IMR-90 (cell line): ENCODE data around the gene MRC1. TPM values are rescaled to one million over a fixed set of nuclear protein-coding genes. Genes with fewer than 3 reads are reported as not detected.

Source experiments
- ATAC-seq: fragments of 200-7000 bp; cut with Tn5 transposase; 2 replicates; pipeline ENCODE4 v1.9.1; 2020; ENCODE audit warnings: low read depth, mild to moderate bottlenecking, moderate library complexity
- BruUV-seq: library from RNA; stranded (reverse); fragments of 400-500 nt; replicated peaks from 2 replicates; lab custom pipeline; 2021; lab: Mats Ljungman, UMichigan
- CTCF ChIA-PET: fragments of 300-600 bp; formaldehyde crosslinking; extraction: SDS; loops from one replicate; lab custom pipeline; 2021; ENCODE audit warnings: antibody characterized with exemption; lab: Yijun Ruan, JAX
- POLR2A ChIA-PET: fragments of 300-600 bp; sonication (Branson Sonifier 250); formaldehyde crosslinking; loops from one replicate; lab custom pipeline; 2022; ENCODE audit warnings: antibody characterized with exemption; ENCODE audit not compliant: unreplicated experiment; lab: Charles Lee
- DNase-seq: peaks from one replicate; pipeline ENCODE4 v3.0.0; 2013
- H2AFZ ChIP-seq: replicated peaks from 2 replicates; pipeline ENCODE3; 2013; ENCODE audit warnings: low read length, mild to moderate bottlenecking; ENCODE audit not compliant: poor library complexity
- H2AK5ac ChIP-seq: 2 replicates; pipeline ENCODE4 v1.6.1; 2013; ENCODE audit warnings: low read depth, low read length, inconsistent platforms
- H2AK9ac ChIP-seq: replicated peaks from 2 replicates; pipeline ENCODE3; 2013; ENCODE audit warnings: mild to moderate bottlenecking, low read depth, low read length, moderate library complexity; ENCODE audit not compliant: poor library complexity
- H2BK120ac ChIP-seq: 2 replicates; pipeline ENCODE4 v1.6.1; 2013; ENCODE audit warnings: low read depth, low read length, inconsistent platforms
- H2BK15ac ChIP-seq: 3 replicates; pipeline ENCODE4 v1.6.1; 2013; ENCODE audit warnings: low read depth, low read length, inconsistent platforms
- H2BK20ac ChIP-seq: 2 replicates; pipeline ENCODE4 v1.6.1; 2013; ENCODE audit warnings: low read depth, mild to moderate bottlenecking, inconsistent platforms, low read length, moderate library complexity
- H2BK5ac ChIP-seq: 2 replicates; pipeline ENCODE4 v1.6.1; 2013; ENCODE audit warnings: mild to moderate bottlenecking, low read depth, low read length, inconsistent platforms; ENCODE audit not compliant: poor library complexity, severe bottlenecking
- H3K14ac ChIP-seq: replicated peaks from 2 replicates; pipeline ENCODE4 v1.6.1; 2013; ENCODE audit warnings: low read depth, low read length, inconsistent platforms
- H3K18ac ChIP-seq: 2 replicates; pipeline ENCODE4 v1.6.1; 2013; ENCODE audit warnings: low read depth, low read length, control low read depth
- H3K23ac ChIP-seq: 2 replicates; pipeline ENCODE4 v1.6.1; 2013; ENCODE audit warnings: low read depth, low read length, inconsistent platforms
- H3K27ac ChIP-seq: 2 replicates; pipeline ENCODE4 v1.5.1; 2013; ENCODE audit warnings: mild to moderate bottlenecking, control low read depth, low read length; ENCODE audit not compliant: insufficient read depth
- H3K27me3 ChIP-seq: 2 replicates; pipeline ENCODE4 v1.6.1; 2013; ENCODE audit warnings: low read length; ENCODE audit not compliant: control insufficient read depth, insufficient read depth
- H3K36me3 ChIP-seq: 2 replicates; pipeline ENCODE4 v1.6.1; 2013; ENCODE audit warnings: low read length, mixed read lengths; ENCODE audit not compliant: control insufficient read depth, insufficient read depth
- H3K4ac ChIP-seq: 2 replicates; pipeline ENCODE4 v1.6.1; 2013; ENCODE audit warnings: low read depth, low read length, inconsistent platforms
- H3K4me1 ChIP-seq: 2 replicates; pipeline ENCODE4 v1.6.1; 2013; ENCODE audit warnings: low read length, mixed read lengths; ENCODE audit not compliant: control insufficient read depth, insufficient read depth
- H3K4me2 ChIP-seq: 2 replicates; pipeline ENCODE4 v1.6.1; 2013; ENCODE audit warnings: low read depth, mild to moderate bottlenecking, control low read depth, low read length, moderate library complexity
- H3K4me3 ChIP-seq: 2 replicates; pipeline ENCODE4 v1.5.1; 2013; ENCODE audit warnings: low read depth, mild to moderate bottlenecking, control low read depth, low read length, moderate library complexity; ENCODE audit not compliant: insufficient read depth
- H3K56ac ChIP-seq: 2 replicates; pipeline ENCODE4 v1.6.1; 2013; ENCODE audit warnings: low read length, inconsistent platforms; ENCODE audit not compliant: insufficient read depth; ENCODE audit errors: extremely low read depth
- H3K79me1 ChIP-seq, 2 experiments: 2 replicates each; pipeline ENCODE4 v1.6.1; 2013; ENCODE audit warnings: low read length in 2 of 2, inconsistent platforms in 1 of 2, low read depth in 1 of 2
- H3K9ac ChIP-seq: 2 replicates; pipeline ENCODE4 v1.6.1; 2013; ENCODE audit warnings: low read depth, low read length, control low read depth
- H3K9me1 ChIP-seq: 2 replicates; pipeline ENCODE4 v1.6.1; 2013; ENCODE audit warnings: low read length, inconsistent platforms; ENCODE audit not compliant: insufficient read depth
- H3K9me3 ChIP-seq: 2 replicates; pipeline ENCODE4 v1.6.1; 2013; ENCODE audit warnings: low read length; ENCODE audit not compliant: control insufficient read depth, insufficient read depth
- H4K20me1 ChIP-seq: 2 replicates; pipeline ENCODE4 v1.6.1; 2013; ENCODE audit warnings: low read length, inconsistent platforms; ENCODE audit not compliant: insufficient read depth
- H4K5ac ChIP-seq: 2 replicates; pipeline ENCODE4 v1.6.1; 2013; ENCODE audit warnings: mild to moderate bottlenecking, low read depth, low read length, control low read depth
- H4K8ac ChIP-seq, 2 experiments: 2 replicates each; pipeline ENCODE4 v1.6.1; 2013; ENCODE audit warnings: low read depth in 2 of 2, low read length in 2 of 2, control low read depth in 1 of 2, inconsistent platforms in 1 of 2
- H4K91ac ChIP-seq: 2 replicates; pipeline ENCODE4 v1.6.1; 2013; ENCODE audit warnings: low read depth, low read length, inconsistent platforms; ENCODE audit not compliant: insufficient read depth
- CHD1 ChIP-seq: IDR thresholded peaks from 2 replicates; pipeline ENCODE4 v1.6.1; 2012; ENCODE audit warnings: low read depth, low read length, improper control_type of control experiment
- FOS ChIP-seq: fragments of 150-350 bp; IDR thresholded peaks from 2 replicates; pipeline ENCODE4 v1.6.1; 2016; ENCODE audit warnings: low read depth, low read length
- MAZ ChIP-seq: IDR thresholded peaks from 2 replicates; pipeline ENCODE4 v1.6.1; 2012; ENCODE audit warnings: low read depth, mild to moderate bottlenecking, low read length, improper control_type of control experiment, moderate library complexity, borderline replicate concordance
- MXI1 ChIP-seq: IDR thresholded peaks from 2 replicates; pipeline ENCODE4 v1.6.1; 2012; ENCODE audit warnings: low read depth, mild to moderate bottlenecking, low read length, moderate library complexity, borderline replicate concordance
- RCOR1 ChIP-seq: IDR thresholded peaks from 2 replicates; pipeline ENCODE4 v1.6.1; 2012; ENCODE audit warnings: mild to moderate bottlenecking, low read length, improper control_type of control experiment; ENCODE audit not compliant: insufficient replicate concordance
- USF2 ChIP-seq: fragments of 150-350 bp; IDR thresholded peaks from 2 replicates; pipeline ENCODE4 v1.6.1; 2017; ENCODE audit warnings: mild to moderate bottlenecking, antibody characterized with exemption, low read length, low read depth
- WGBS, 2 experiments: methylation state at CpG; one replicate each; pipeline versions ENCODE4 v1.1.5 to v1.1.7; 2013; ENCODE audit warnings: missing lambda C conversion rate in 2 of 2; ENCODE audit not compliant: insufficient read length in 1 of 2; ENCODE audit errors: extremely low coverage in 2 of 2; 5-methylcytosine and 5-hydroxymethylcytosine counted together
- dilution Hi-C: fragments of 300-500 bp; cut with HindIII; formaldehyde crosslinking; loops from one replicate; pipeline ENCODE4 v1.14.3; 2018; ENCODE audit warnings: low sequenced_read_pairs; ENCODE audit not compliant: unreplicated experiment
- in situ Hi-C: fragments of 300-500 bp; cut with MboI; formaldehyde crosslinking; loops from 3 replicates; pipeline ENCODE4 v1.14.3; 2019; ENCODE audit warnings: low sequenced_read_pairs, inconsistent platforms, mixed read lengths
- intact Hi-C: fragments of 100-400 bp; cut with micrococcal nuclease; formaldehyde crosslinking; loops from 2 replicates; pipeline ENCODE4 v1.10.0; 2022
- polyA plus RNA-seq, 3 experiments: library from polyadenylated mRNA; depleted of rRNA; stranded (reverse); fragments of >200 nt; gene quantifications; 2 replicates each; pipeline ENCODE4 v1.2.3, GENCODE V29; 2012; ENCODE audit warnings: low replicate concordance in 1 of 3
- total RNA-seq: library from RNA; depleted of rRNA; stranded (reverse); fragments of >200 nt; gene quantifications from 2 replicates; pipeline ENCODE4 v1.2.3, GENCODE V29; 2012

Gene MRC1
- total and polyA plus RNA-seq, 2 of the 4 experiments (the other 2 are of a cell fraction) = not detected

GRCh38 chr10:17817316-17817715 lies 8.2 kb downstream of the MRC1 start:
- Histone ChIP-seq H3K9me3 (no peaks in the 10 kb centered on the region), H3K4ac (no peak overlapping the region), H3K27ac (no peak overlapping the region), H3K9ac (no peak overlapping the region), H4K20me1 (no peaks in the 10 kb centered on the region), H2AK5ac (no peak overlapping the region), H3K36me3 (no peaks in the 10 kb centered on the region), H3K79me1 (no peaks in the 10 kb centered on the region), H2BK5ac (no peak overlapping the region), H4K8ac (no peak overlapping the region), H2BK15ac (no peak overlapping the region), H3K56ac (no peak overlapping the region), H3K4me2 (no peak overlapping the region), H3K14ac (no peak overlapping the region), H3K27me3 (peaks cover 10% of the 10 kb centered on the region), H2AK9ac (no peak overlapping the region), H2AFZ (no peak overlapping the region), H3K23ac (no peak overlapping the region), H3K4me3 (no peak overlapping the region), H2BK20ac (no peak overlapping the region), H3K18ac (no peak overlapping the region), H4K91ac (no peak overlapping the region), H3K9me1 (no peaks in the 10 kb centered on the region), H2BK120ac (no peak overlapping the region), H3K4me1 (no peaks in the 10 kb centered on the region), H4K5ac (no peak overlapping the region)
- ChIA-PET CTCF (no interaction called here), POLR2A (no interaction called here)
- dilution Hi-C loops (no loop called here), in situ Hi-C loops (no loop called here), intact Hi-C loops (no loop called here)
- TF ChIP-seq USF2 (no peak), FOS (no peak), RCOR1 (no peak), MAZ (no peak), MXI1 (no peak), CHD1 (no peak)
- no CpG with 5 or more reads among the region's 1 CpG for WGBS, 2 experiments
- DNase-seq (no peak), ATAC-seq (no peak)
- no TSS peak for BruUV-seq
